AG10803 (cell line): Measurements from ENCODE around the gene PPFIA2.

Experiments used
- DNase-seq: peaks from one replicate; pipeline ENCODE4 v3.0.0; 2010; ENCODE audit warnings: low read depth
- H3K4me3 ChIP-seq: 2 replicates; pipeline ENCODE4 v1.5.1; 2011; ENCODE audit warnings: mild to moderate bottlenecking, low read length, control low read depth
- CTCF ChIP-seq: conservative IDR thresholded peaks from 2 replicates; pipeline ENCODE4 v1.5.1; 2011; ENCODE audit warnings: mild to moderate bottlenecking, low read length, control low read depth, inconsistent platforms

Gene PPFIA2

GRCh38 chr12:81400024-81400423, 359.1 kb downstream of the PPFIA2 start:
- no peak for DNase-seq
- H3K4me3 ChIP-seq, result no peak overlapping the region
- no peak for TF ChIP-seq CTCF

- H3K4me3 ChIP-seq, result no peak overlapping the region
- DNase-seq, result no peak
- TF ChIP-seq CTCF, result no peak
Observed at GRCh38 chr12:81395431-81395830, 363.7 kb downstream of the PPFIA2 start.

GRCh38 chr12:81389550-81390099, 369.5 kb downstream of the PPFIA2 start:
- TF ChIP-seq CTCF, result no peak
- DNase-seq, result no peak
- no peak overlapping the region for H3K4me3 ChIP-seq

GRCh38 chr12:81386101-81386500, 373.0 kb downstream of the PPFIA2 start:
- no peak for DNase-seq
- TF ChIP-seq CTCF, result no peak
- no peak overlapping the region for H3K4me3 ChIP-seq

- no peak for TF ChIP-seq CTCF
- H3K4me3 ChIP-seq, result no peak overlapping the region
- no peak for DNase-seq
Observed at GRCh38 chr12:81381951-81382350, 377.2 kb downstream of the PPFIA2 start.

- no peak for TF ChIP-seq CTCF
- no peak for DNase-seq
- H3K4me3 ChIP-seq, result no peak overlapping the region
Observed at GRCh38 chr12:81378601-81379285, 380.4 kb downstream of the PPFIA2 start.

GRCh38 chr12:81377771-81378170, 381.4 kb downstream of the PPFIA2 start:
- no peak for TF ChIP-seq CTCF
- H3K4me3 ChIP-seq, result no peak overlapping the region
- no peak for DNase-seq
